Activated T-helper 1 cell treated with anti-CD3 and anti-CD28 coated beads, Interleukin-12 subunit alpha, Interleukin-12 subunit beta, Interleukin-2, Interleukin-4 antibody, amounts not matched to agents 30 ng/mL and 10 ng/mL and 1 ng/mL, durations not matched to agents 14 hours and 24 hours and 36 hours (primary cell): ENCODE measurements around the gene STEAP3. TPM values are rescaled to one million over a fixed set of nuclear protein-coding genes. Genes with fewer than 3 reads are reported as not detected.
"Not testable (repeated sequence)": the region's sequence is repeated elsewhere in the genome, so short reads cannot be mapped to it uniquely, and the experiment has no call there.

Experiments used
- DNase-seq: peaks from one replicate; pipeline ENCODE4 v3.0.0; 2021; ENCODE audit warnings: low spot score
- H3K27ac Mint-ChIP-seq: one replicate; pipeline ENCODE4 v1.8.0; 2021; ENCODE audit warnings: mild to moderate bottlenecking, mixed read lengths
- H3K27me3 Mint-ChIP-seq: one replicate; pipeline ENCODE4 v1.8.0; 2022; ENCODE audit warnings: mild to moderate bottlenecking, moderate library complexity, mixed read lengths; ENCODE audit not compliant: insufficient read depth
- H3K36me3 Mint-ChIP-seq: one replicate; pipeline ENCODE4 v1.8.0; 2021; ENCODE audit warnings: low read depth, mixed read lengths
- H3K4me1 Mint-ChIP-seq: one replicate; pipeline ENCODE4 v1.8.0; 2021; ENCODE audit warnings: low read depth, mixed read lengths
- H3K4me3 Mint-ChIP-seq: one replicate; pipeline ENCODE4 v1.8.0; 2021; ENCODE audit warnings: mild to moderate bottlenecking, moderate library complexity, mixed read lengths
- H3K9me3 Mint-ChIP-seq: one replicate; pipeline ENCODE4 v1.8.0; 2021; ENCODE audit warnings: mixed read lengths
- intact Hi-C: fragments of 100-400 bp; cut with micrococcal nuclease; formaldehyde crosslinking; loops from one replicate; pipeline ENCODE4 v1.15.1; 2024
- total RNA-seq: library from RNA; stranded (reverse); gene quantifications from 2 replicates; pipeline ENCODE4 v1.2.3, GENCODE V29; 2022

The STEAP3 gene
- total RNA-seq, 1 donor from 2014 or later, result 0.13 TPM

DNA sequence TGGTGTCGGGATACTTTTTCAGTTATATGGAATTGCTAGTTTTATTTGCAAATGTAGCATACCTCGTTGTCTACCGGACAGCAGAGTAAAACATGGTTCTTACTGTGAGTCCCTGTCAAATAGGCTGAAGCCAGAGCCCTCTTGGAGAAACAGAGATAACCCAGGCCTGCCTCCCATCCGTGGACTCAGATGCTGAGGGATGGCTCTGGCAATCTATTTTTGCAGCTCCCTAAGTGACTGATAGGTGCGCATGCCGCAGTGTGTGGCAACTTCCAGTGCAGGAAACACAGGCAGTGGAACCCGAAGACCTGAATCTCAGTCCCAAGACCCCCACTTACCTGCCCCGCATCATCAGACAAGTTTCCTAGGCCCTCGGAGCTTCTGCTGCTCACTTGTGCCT, 33.6 kb downstream of the STEAP3 start:
- Mint-ChIP-seq H3K27ac (no peak overlapping the region), H3K4me1 (no peaks in the 10 kb centered on the region), H3K9me3 (no peaks in the 10 kb centered on the region), H3K4me3 (no peak overlapping the region), H3K36me3 (no peaks in the 10 kb centered on the region), H3K27me3 (no peaks in the 10 kb centered on the region)
- intact Hi-C loops, result no loop called here
- DNase-seq, result no peak

DNA sequence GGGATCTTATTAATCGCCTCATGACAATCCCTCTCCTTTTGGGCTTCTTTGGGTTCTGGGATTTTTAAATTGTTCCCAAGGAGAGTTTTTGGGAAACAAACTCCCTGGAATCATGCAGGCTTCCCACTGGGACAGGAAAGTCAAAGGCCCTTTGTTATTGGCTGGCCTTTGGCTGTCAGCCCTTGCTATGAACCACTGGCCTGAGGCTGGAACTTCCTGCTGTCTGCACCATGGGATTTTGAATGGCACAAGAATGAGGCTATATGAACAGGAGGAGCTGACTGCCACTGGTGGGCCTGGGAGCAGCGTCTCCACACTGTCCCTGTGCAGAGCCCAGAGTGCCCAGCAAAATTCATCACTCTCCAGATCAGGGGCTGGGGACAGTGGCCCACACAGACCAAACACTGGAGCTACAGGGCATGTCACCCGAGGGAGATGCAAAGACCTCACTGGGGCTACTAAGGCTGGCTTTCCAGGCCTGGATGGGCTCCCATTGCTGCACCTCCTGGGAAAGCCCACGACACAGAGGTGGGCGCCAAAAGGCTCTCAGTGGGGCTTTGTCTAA, 35.7 kb downstream of the STEAP3 start:
- no peaks in the 10 kb centered on the region for H3K9me3 Mint-ChIP-seq
- intact Hi-C loops, result no loop called here
- DNase-seq, result no peak
- no peak overlapping the region for H3K4me3 Mint-ChIP-seq
- no peaks in the 10 kb centered on the region for H3K27me3 Mint-ChIP-seq
- no peak overlapping the region for H3K27ac Mint-ChIP-seq
- H3K36me3 Mint-ChIP-seq, result no peaks in the 10 kb centered on the region
- H3K4me1 Mint-ChIP-seq, result no peaks in the 10 kb centered on the region

GRCh38 chr2:119260646-119261492, 37.2 kb downstream of the STEAP3 start:
- intact Hi-C loops, result loop anchor here (10.0 kb wide), 1 partner anchor 376 kb away; no protein-coding TSS in a partner anchor
- H3K9me3 Mint-ChIP-seq, result no peaks in the 10 kb centered on the region
- no peak overlapping the region for H3K4me3 Mint-ChIP-seq
- H3K4me1 Mint-ChIP-seq, result no peaks in the 10 kb centered on the region
- no peaks in the 10 kb centered on the region for H3K36me3 Mint-ChIP-seq
- DNase-seq, result no peak
- H3K27me3 Mint-ChIP-seq, result no peaks in the 10 kb centered on the region
- H3K27ac Mint-ChIP-seq, result no peak overlapping the region

DNA sequence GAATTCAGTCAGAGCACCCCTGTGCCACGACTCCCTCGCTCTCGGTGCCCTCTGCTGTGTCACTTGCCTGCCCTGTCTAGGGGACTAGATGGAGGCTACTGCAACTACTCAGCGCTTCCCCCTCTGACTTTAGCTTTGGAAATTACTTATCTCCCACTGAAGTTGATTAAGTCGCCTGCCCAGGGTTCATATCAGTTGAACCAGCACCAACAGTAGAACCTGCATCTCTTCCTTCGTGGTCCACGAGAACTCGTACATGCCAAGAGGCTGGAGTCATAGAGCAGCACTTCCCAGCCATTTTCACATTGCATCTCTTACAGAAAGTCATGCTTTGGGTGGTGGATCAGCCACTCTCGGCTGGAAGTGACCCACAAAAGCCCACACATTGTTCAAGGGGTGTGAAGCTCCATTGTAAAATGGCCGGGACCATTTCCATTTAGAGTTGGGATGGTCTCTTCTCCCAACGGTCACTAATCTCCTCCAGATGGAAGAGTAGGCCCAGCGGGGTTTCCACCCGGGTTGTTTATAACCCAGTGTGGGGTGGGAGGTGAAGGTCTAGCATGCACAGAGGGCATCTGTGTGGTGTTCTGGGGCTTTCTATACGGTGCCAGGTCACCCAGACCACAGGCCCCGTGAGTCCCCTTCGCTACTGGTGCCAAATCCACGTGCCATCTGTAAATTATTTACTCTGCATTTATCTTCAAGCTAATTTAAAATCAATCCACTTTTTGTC, 38.0 kb downstream of the STEAP3 start:
- Mint-ChIP-seq H3K27ac (no peak overlapping the region), H3K4me1 (no peaks in the 10 kb centered on the region), H3K27me3 (peaks cover 1% of the 10 kb centered on the region), H3K9me3 (no peaks in the 10 kb centered on the region), H3K36me3 (no peaks in the 10 kb centered on the region), H3K4me3 (no peak overlapping the region)
- DNase-seq, result no peak
- intact Hi-C loops, result loop anchor here (10.0 kb wide), 1 partner anchor 377 kb away; no protein-coding TSS in a partner anchor

DNA sequence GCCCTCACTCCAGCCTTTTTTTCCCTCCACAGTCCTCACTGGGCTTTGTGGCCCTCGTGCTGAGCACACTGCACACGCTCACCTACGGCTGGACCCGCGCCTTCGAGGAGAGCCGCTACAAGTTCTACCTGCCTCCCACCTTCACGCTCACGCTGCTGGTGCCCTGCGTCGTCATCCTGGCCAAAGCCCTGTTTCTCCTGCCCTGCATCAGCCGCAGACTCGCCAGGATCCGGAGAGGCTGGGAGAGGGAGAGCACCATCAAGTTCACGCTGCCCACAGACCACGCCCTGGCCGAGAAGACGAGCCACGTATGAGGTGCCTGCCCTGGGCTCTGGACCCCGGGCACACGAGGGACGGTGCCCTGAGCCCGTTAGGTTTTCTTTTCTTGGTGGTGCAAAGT, 39.4 kb downstream of the STEAP3 start:
- H3K4me1 Mint-ChIP-seq, result no peaks in the 10 kb centered on the region

GRCh38 chr2:119263656-119264055, 40.0 kb downstream of the STEAP3 start:
- no peak overlapping the region for H3K4me3 Mint-ChIP-seq
- no peak for DNase-seq
- peaks cover 8% of the 10 kb centered on the region for H3K27me3 Mint-ChIP-seq
- no peak overlapping the region for H3K27ac Mint-ChIP-seq
- no peaks in the 10 kb centered on the region for H3K36me3 Mint-ChIP-seq
- no peaks in the 10 kb centered on the region for H3K9me3 Mint-ChIP-seq
- H3K4me1 Mint-ChIP-seq, result no peaks in the 10 kb centered on the region
- intact Hi-C loops, result loop anchor here (10.0 kb wide), 1 partner anchor 379 kb away; no protein-coding TSS in a partner anchor

More for the DNA sequence above, 39.4 kb downstream of the STEAP3 start:
- Mint-ChIP-seq H3K9me3 (no peaks in the 10 kb centered on the region), H3K36me3 (no peaks in the 10 kb centered on the region), H3K4me3 (no peak overlapping the region), H3K27me3 (peaks cover 8% of the 10 kb centered on the region), H3K27ac (no peak overlapping the region)
- DNase-seq, result no peak
- intact Hi-C loops, result loop anchor here (10.0 kb wide), 1 partner anchor 378 kb away; no protein-coding TSS in a partner anchor

DNA sequence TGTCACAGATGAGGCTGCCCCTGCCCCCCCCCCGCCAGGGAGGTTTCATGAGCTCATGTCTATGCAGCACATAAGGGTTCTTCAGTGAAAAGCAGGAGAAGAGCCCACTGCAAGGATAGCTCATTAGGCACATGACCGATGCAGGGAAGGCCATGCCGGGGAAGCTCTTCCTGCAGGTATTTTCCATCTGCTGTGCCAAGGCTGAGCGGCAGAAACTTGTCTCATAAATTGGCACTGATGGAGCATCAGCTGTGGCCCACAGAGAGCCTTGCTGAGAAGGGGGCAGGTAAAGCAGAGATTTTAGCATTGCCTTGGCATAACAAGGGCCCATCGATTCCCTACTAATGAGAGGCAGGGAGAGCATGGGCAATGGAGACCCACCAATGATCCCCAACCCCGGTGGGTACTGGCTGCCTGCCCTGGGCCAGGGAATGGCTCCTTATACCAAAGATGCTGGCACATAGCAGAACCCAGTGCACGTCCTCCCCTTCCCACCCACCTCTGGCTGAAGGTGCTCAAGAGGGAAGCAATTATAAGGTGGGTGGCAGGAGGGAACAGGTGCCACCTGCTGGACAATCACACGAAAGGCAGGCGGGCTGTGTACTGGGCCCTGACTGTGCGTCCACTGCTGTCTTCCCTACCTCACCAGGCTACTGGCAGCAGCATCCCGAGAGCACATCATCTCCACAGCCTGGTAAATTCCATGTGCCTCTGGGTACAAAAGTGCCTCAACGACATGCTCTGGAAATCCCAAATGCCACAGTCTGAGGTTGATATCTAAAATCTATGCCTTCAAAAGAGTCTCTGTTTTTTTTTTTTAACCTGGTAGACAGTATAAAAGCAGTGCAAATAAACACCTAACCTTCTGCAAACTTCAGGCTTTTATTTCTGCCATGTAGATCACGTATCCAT, 41.4 kb downstream of the STEAP3 start:
- H3K4me3 Mint-ChIP-seq, result no peak overlapping the region
- no peaks in the 10 kb centered on the region for H3K9me3 Mint-ChIP-seq
- H3K27me3 Mint-ChIP-seq, result peaks cover 8% of the 10 kb centered on the region
- intact Hi-C loops, result loop anchor here (10.0 kb wide), 1 partner anchor 380 kb away; no protein-coding TSS in a partner anchor
- H3K36me3 Mint-ChIP-seq, result no peaks in the 10 kb centered on the region
- DNase-seq, result peak; percentile 4
- no peaks in the 10 kb centered on the region for H3K4me1 Mint-ChIP-seq
- H3K27ac Mint-ChIP-seq, result no peak overlapping the region

- Mint-ChIP-seq H3K4me3 (no peak overlapping the region), H3K27ac (no peak overlapping the region), H3K36me3 (no peaks in the 10 kb centered on the region), H3K27me3 (peaks cover 8% of the 10 kb centered on the region), H3K4me1 (no peaks in the 10 kb centered on the region), H3K9me3 (no peaks in the 10 kb centered on the region)
- intact Hi-C loops, result loop anchor here (10.0 kb wide), 1 partner anchor 381 kb away; no protein-coding TSS in a partner anchor
- no peak for DNase-seq
Observed at GRCh38 chr2:119265693-119266066, 42.0 kb downstream of the STEAP3 start.

DNA sequence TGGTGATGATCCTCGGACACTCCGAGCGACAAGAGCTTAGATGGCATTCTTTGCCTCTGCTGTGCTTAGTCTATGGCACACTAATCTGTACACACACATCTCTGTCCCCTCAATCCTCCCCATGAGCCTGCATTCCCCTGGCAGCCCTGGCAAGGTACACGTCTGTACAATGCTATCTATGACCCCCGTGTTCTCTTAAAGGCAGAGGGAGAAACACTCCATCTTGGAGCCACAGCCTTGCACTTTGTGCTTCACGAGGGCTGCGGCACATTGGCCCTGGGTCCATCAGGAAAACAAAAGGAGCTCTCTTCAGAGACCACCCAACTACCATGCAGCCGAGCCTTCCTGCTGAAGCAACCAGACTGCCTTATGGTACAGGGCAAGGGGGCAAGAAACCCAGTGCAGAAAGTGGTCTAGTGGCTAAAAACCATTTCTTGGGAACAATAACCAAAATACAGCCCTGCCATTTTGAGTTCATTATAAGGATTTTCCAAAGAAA, 42.5 kb downstream of the STEAP3 start:
- intact Hi-C loops, result loop anchor here (10.0 kb wide), 1 partner anchor 381 kb away; no protein-coding TSS in a partner anchor
- Mint-ChIP-seq H3K4me1 (no peaks in the 10 kb centered on the region), H3K4me3 (no peak overlapping the region), H3K9me3 (no peaks in the 10 kb centered on the region), H3K36me3 (no peaks in the 10 kb centered on the region), H3K27me3 (peaks cover 8% of the 10 kb centered on the region), H3K27ac (no peak overlapping the region)
- no peak for DNase-seq

DNA sequence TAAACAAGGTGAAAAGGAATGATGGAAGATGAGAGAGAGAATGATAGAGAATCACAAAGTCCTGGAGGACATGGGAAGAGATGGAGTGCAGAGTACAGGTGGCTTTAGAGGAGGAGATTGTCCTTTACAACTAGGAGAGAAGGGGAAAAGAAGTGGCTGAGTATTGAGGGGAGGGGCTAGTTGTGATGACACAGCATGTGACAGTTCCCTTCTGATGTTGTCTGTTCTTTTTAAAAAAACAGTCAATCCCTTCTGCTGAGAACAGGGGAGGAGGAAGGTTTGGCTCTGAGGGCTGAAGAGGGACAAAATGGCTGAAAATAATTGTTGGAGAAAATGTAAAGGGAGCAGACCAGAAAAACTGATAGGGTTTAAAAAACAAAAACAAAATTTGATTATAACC, 44.0 kb downstream of the STEAP3 start:
- H3K4me1 Mint-ChIP-seq, result no peaks in the 10 kb centered on the region
- no peaks in the 10 kb centered on the region for H3K36me3 Mint-ChIP-seq
- H3K27ac Mint-ChIP-seq, result no peak overlapping the region
- H3K4me3 Mint-ChIP-seq, result no peak overlapping the region
- peaks cover 8% of the 10 kb centered on the region for H3K27me3 Mint-ChIP-seq
- H3K9me3 Mint-ChIP-seq, result no peaks in the 10 kb centered on the region
- intact Hi-C loops, result loop anchor here (10.0 kb wide), 1 partner anchor 383 kb away; no protein-coding TSS in a partner anchor
- no peak for DNase-seq

DNA sequence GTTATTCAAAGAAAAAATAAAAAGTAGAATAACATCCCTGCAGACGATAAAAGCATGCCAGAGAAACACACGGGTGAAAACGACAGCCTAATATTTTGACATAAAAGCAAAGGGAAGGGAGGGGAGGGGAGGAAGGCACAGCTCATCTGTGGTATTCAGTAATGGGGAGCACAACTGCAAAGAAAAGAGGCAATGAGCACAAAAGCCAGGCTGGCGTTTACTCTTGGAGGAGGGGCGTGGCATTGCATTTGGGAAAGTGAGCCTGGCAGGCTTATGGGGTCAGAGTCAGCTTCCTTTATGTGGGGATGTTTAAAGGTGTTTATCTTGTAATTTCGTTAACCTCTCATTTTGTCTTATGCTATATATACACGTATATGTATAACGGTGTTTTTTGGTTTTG, 53.2 kb downstream of the STEAP3 start:
- Mint-ChIP-seq H3K36me3 (no peaks in the 10 kb centered on the region), H3K4me1 (no peaks in the 10 kb centered on the region), H3K27ac (no peak overlapping the region), H3K4me3 (no peak overlapping the region), H3K27me3 (peaks cover 3% of the 10 kb centered on the region), H3K9me3 (no peaks in the 10 kb centered on the region)
- intact Hi-C loops, result no loop called here
- DNase-seq, result no peak

- intact Hi-C loops, H3K4me3 Mint-ChIP-seq, H3K9me3 Mint-ChIP-seq, H3K27ac Mint-ChIP-seq, H3K27me3 Mint-ChIP-seq, DNase-seq, H3K4me1 Mint-ChIP-seq, H3K36me3 Mint-ChIP-seq: not testable (repeated sequence)
Observed at GRCh38 chr2:119278385-119278784, 54.8 kb downstream of the STEAP3 start.
